ENCODE data around the gene TFF1.

- TF ChIP-seq, protein P1, sequence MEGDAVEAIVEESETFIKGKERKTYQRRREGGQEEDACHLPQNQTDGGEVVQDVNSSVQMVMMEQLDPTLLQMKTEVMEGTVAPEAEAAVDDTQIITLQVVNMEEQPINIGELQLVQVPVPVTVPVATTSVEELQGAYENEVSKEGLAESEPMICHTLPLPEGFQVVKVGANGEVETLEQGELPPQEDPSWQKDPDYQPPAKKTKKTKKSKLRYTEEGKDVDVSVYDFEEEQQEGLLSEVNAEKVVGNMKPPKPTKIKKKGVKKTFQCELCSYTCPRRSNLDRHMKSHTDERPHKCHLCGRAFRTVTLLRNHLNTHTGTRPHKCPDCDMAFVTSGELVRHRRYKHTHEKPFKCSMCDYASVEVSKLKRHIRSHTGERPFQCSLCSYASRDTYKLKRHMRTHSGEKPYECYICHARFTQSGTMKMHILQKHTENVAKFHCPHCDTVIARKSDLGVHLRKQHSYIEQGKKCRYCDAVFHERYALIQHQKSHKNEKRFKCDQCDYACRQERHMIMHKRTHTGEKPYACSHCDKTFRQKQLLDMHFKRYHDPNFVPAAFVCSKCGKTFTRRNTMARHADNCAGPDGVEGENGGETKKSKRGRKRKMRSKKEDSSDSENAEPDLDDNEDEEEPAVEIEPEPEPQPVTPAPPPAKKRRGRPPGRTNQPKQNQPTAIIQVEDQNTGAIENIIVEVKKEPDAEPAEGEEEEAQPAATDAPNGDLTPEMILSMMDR (IDR thresholded peaks at IDR 0.05; ENCODE audit: insufficient read depth, low read length), result no peak
- TF ChIP-seq, protein P2, sequence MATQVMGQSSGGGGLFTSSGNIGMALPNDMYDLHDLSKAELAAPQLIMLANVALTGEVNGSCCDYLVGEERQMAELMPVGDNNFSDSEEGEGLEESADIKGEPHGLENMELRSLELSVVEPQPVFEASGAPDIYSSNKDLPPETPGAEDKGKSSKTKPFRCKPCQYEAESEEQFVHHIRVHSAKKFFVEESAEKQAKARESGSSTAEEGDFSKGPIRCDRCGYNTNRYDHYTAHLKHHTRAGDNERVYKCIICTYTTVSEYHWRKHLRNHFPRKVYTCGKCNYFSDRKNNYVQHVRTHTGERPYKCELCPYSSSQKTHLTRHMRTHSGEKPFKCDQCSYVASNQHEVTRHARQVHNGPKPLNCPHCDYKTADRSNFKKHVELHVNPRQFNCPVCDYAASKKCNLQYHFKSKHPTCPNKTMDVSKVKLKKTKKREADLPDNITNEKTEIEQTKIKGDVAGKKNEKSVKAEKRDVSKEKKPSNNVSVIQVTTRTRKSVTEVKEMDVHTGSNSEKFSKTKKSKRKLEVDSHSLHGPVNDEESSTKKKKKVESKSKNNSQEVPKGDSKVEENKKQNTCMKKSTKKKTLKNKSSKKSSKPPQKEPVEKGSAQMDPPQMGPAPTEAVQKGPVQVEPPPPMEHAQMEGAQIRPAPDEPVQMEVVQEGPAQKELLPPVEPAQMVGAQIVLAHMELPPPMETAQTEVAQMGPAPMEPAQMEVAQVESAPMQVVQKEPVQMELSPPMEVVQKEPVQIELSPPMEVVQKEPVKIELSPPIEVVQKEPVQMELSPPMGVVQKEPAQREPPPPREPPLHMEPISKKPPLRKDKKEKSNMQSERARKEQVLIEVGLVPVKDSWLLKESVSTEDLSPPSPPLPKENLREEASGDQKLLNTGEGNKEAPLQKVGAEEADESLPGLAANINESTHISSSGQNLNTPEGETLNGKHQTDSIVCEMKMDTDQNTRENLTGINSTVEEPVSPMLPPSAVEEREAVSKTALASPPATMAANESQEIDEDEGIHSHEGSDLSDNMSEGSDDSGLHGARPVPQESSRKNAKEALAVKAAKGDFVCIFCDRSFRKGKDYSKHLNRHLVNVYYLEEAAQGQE (IDR thresholded peaks at IDR 0.05; ENCODE audit: insufficient replicate concordance, low read depth), result no peak
Observed at GRCh38 chr21:42398436-42399028, 32.2 kb upstream of the TFF1 start.

Measured in HL-60 (cell line).